Astrocyte of the cerebellum (primary cell): ENCODE data around the gene SEPHS2.

Experiments used
- DNase-seq: peaks from one replicate; pipeline ENCODE4 v3.0.0-alpha.2; 2011; ENCODE audit warnings: low read depth
- H3K4me3 ChIP-seq: 2 replicates; pipeline ENCODE4 v1.5.1; 2011; ENCODE audit warnings: mild to moderate bottlenecking, low read depth, low read length, moderate library complexity
- in situ Hi-C: cut with HindIII; loops from 2 replicates; pipeline ENCODE4 v1.10.0; 2017; ENCODE audit warnings: low sequenced_read_pairs
- TF ChIP-seq, protein P1 (sequence below): IDR thresholded peaks from 2 replicates; pipeline ENCODE4 v1.5.1; 2012; ENCODE audit warnings: low read length, low read depth, moderate library complexity, mild to moderate bottlenecking; ENCODE audit errors: missing control alignments

Gene SEPHS2

DNA sequence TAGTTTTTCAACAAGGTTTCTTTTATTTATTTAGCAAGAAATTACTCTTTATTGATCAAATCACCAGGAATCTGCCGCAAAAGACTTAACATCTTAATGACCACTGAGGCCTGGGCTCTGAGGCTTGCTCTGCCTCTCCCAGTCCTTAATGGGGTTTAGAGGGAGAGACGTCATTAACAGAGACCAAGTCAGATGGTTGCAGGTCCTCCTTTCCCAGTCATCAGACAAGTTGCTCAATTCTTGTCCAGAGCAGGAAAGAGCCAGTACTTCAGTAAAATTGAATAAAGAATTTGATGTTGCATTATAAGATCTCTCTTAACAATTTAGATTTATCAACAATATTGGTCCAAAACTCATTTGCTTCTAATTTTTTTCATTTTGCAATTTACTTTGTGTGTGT lies 2.0 kb downstream of the SEPHS2 start:
- in situ Hi-C loops, result no loop called here
- DNase-seq, result no peak
- H3K4me3 ChIP-seq, result no peak overlapping the region
- TF ChIP-seq, protein P1, sequence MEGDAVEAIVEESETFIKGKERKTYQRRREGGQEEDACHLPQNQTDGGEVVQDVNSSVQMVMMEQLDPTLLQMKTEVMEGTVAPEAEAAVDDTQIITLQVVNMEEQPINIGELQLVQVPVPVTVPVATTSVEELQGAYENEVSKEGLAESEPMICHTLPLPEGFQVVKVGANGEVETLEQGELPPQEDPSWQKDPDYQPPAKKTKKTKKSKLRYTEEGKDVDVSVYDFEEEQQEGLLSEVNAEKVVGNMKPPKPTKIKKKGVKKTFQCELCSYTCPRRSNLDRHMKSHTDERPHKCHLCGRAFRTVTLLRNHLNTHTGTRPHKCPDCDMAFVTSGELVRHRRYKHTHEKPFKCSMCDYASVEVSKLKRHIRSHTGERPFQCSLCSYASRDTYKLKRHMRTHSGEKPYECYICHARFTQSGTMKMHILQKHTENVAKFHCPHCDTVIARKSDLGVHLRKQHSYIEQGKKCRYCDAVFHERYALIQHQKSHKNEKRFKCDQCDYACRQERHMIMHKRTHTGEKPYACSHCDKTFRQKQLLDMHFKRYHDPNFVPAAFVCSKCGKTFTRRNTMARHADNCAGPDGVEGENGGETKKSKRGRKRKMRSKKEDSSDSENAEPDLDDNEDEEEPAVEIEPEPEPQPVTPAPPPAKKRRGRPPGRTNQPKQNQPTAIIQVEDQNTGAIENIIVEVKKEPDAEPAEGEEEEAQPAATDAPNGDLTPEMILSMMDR, result no peak

DNA sequence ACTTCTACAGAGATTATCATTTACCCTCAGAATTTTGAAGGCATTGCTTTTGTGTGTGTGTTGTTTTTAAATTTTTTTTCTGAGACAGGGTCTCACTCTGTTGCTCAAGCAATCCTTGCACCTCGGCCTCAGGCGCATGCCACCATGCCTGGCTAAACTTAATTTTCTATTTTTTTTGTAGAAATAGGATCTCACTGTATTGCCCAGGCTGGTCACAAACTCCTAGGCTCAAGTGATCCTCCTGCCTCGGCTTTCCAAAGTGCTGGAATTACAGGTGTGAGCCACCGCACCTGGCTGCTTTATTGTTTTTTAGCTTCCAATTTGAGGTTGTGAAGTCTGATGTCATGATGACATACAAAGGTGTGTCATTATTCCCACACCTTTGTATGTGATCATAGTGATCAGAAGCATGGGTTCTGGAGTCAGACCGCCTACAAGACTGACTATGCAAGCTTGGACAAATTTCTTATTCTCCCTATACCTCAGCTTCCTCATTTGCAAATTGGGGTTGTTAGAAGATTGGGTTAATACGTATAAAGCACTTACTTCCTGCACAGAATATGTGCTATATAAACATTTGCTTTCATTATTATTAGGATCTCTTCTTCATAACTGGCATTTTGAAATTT lies 5.8 kb downstream of the SEPHS2 start:
- H3K4me3 ChIP-seq, result no peak overlapping the region
- in situ Hi-C loops, result no loop called here
- DNase-seq, result no peak
- TF ChIP-seq, protein P1, result no peak

DNA sequence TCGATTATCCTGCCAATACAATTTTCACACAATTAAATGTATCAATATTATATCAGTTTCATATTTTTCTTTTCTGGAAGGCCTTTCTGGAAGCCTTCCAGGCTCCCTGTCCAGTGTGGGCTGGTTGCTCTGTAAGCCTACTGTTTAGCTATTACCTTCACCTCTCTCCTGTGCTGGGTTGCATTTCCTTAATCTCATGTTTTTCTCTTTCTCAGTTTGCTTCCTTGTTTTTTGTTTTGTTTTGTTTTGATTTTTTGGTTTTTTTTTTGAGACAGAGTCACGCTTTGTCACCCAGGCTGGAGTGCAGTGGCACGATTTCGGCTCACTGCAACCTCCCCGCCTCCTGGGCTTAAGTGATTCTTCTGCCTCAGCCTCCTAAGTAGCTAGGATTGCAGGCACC lies 6.8 kb downstream of the SEPHS2 start:
- TF ChIP-seq, protein P1, result no peak
- in situ Hi-C loops, result no loop called here
- no peak for DNase-seq
- no peak overlapping the region for H3K4me3 ChIP-seq

- no peak for DNase-seq
- TF ChIP-seq, protein P1, result no peak
- H3K4me3 ChIP-seq, result no peak overlapping the region
- in situ Hi-C loops, result no loop called here
These were observed 8.1 kb downstream of the SEPHS2 start for GRCh38 chr16:30437511-30438046.

GRCh38 chr16:30434852-30435251 lies 10.8 kb downstream of the SEPHS2 start:
- no peak for DNase-seq
- TF ChIP-seq, protein P1, result no peak
- in situ Hi-C loops, result no loop called here
- H3K4me3 ChIP-seq, result no peak overlapping the region

DNA sequence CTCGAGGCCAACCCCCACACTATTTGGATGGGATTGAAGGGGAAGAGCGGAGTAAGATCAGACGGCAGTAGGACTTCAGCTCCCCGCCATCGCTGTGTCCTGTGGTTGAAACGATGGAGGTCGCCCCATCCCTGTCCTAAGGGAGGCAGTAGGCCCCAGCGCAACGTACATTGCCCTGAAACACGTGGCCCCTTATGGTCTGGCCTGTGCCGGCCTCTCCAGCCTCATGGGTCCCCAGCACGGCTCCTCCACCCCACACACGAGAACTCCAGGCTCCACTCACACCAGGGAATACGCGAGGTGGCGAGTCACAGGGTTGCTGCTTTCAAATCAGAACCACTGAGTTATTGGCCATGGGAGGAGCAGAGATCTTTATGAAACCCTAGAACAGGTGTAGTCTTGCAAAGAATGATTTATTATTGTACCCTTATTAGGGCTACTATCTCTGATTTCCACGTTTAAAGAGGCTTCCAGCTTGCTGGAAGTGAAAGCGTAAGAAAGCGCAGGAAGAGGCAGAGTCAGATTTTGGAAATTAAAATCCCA lies 15.2 kb downstream of the SEPHS2 start:
- no peak overlapping the region for H3K4me3 ChIP-seq
- TF ChIP-seq, protein P1, result no peak
- in situ Hi-C loops, result no loop called here
- no peak for DNase-seq
